HG03060 (cell line): ENCODE measurements around the gene OPN3.
A peak's percentile ranks its signal among the peaks of the same experiment; 100 is the strongest.

Experiments
- ATAC-seq: cut with Tn5 transposase; IDR thresholded peaks from one replicate; pipeline ENCODE4 v1.9.1; 2021; ENCODE audit warnings: low read depth, moderate number of reproducible peaks; ENCODE audit not compliant: unreplicated experiment

The OPN3 gene

GRCh38 chr1:241592273-241592958 is 47.8 kb downstream of the OPN3 start:
- ATAC-seq = peak; percentile 48

GRCh38 chr1:241591736-241592135 is 48.4 kb downstream of the OPN3 start:
- no peak for ATAC-seq

- ATAC-seq = no peak
Measured at GRCh38 chr1:241591317-241591716, 48.9 kb downstream of the OPN3 start.

DNA sequence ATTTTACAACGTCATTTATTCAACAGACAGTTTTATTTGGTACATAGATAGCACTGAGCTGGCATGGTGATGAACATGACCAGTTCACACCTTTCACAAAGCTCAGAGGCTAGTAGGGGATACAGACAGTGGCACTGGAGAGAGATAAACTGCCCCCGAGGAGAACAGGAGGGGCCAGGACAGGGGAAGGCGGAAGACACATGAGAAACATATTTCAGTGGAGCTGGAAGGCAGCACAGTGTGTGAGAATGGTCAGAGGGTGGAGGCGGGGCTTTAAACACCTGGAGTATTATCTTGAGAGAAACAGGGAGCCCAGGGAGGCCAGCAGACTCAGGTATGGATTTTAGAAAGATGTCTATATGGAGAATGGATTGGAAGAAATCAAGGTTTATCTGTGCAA is 49.5 kb downstream of the OPN3 start:
- ATAC-seq = no peak

- ATAC-seq = no peak
Measured at GRCh38 chr1:241589521-241589920, 50.6 kb downstream of the OPN3 start.

- ATAC-seq = no peak
Measured at GRCh38 chr1:241586905-241587512, 53.2 kb downstream of the OPN3 start.

DNA sequence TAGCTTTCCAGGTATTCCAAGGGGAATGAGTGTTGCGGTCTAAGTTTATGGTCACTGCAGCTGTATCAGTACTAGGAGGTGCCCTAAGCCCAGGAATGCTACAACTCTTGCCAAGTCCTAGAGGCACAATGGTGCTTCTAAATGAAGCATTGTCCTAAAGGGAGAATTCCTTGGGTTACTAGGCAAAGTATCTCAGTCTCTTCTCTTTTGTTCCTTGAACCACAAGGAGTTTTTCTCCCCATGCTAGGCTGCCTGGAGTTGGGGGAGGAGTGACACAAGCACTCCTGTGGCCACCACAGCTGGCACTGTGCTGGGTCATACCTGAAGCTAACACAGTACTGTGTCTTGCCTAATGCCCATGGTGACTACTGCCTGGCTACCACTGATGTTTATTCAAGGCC is 57.2 kb downstream of the OPN3 start:
- no peak for ATAC-seq

DNA sequence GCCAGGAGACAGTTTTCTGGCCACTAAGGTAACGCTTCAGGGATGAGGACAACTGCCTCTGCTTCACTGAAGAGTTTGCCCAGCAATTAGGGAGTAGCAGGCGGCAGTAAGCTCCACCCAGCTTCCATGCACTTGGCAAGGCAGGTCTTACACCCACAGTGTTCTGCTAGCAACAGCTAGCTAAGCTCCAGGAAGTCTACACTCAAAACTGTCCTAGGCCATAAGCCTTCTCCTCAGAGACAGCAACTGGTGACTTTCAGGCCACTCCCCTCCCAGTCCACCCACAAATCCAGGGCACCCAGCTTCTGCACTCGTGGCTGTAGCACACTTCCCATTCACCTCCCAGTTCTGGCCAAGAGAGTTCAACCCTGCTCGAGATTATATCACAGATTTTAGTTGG is 60.7 kb downstream of the OPN3 start:
- no peak for ATAC-seq

DNA sequence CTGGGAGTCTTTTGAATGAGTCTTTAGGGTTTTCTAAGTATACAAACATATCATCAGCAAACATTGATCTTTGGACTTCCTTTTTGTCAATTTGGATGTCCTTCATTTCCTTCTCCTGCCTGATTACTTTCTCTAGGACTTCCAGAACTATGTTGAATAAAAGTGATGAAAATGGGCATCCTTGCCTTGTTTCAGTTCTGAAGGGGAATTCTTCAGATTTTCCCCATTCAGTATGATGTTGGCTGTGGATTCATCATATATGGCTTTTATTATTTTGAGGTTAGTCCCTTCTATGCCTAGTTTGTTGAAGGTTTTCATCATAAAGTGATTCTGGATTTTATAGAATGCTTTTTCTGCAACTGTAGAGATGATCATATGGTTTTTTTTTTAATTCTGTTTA is 66.0 kb downstream of the OPN3 start:
- ATAC-seq = no peak

GRCh38 chr1:241569848-241570247 is 70.3 kb downstream of the OPN3 start:
- no peak for ATAC-seq

DNA sequence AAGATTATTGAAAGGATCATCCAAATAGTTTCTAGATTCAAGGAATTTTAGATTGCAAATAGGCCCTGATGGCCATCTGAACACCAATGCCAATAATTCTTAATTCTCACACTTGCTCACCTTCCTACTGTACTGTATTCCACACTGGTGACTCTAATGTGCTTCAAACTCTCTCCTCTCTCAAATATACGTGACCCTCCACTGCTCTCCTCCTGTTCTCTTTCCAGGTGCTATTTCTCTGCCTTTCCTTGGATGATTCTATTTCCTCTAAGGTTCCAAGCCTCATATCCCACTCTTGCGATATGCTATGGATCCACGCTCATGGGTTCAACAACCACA is 79.4 kb downstream of the OPN3 start:
- no peak for ATAC-seq

DNA sequence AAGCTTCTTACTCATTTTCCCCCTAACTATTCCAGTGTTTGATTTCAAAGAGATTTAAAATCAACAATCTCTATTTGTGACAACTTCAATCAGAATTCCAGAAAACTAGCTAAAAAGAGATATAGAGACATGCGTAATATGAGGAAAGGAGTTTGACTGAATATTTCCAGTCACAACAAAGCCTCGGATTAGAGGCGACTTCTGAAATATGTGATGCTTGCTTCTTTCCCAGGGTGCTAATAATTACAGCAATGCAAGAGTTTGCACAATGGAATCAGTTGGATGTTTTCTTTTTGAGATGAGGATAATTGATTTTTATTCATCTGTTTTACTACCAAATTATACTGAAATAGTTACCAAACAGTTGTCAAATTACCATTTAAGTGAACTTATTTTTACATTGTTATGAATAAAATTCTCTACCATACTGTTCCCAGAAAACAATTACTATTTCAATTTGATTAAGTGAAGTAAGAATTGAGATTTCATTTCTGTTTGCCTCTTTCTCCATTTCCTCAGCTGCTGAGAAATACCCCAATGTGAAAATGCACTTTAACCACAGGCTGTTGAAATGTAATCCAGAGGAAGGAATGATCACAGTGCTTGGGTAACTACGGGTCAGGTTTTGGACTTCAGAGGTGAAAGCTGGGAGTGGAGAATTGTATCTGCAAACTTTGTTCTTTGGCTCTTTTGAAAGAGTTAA is 79.9 kb downstream of the OPN3 start:
- no peak for ATAC-seq

DNA sequence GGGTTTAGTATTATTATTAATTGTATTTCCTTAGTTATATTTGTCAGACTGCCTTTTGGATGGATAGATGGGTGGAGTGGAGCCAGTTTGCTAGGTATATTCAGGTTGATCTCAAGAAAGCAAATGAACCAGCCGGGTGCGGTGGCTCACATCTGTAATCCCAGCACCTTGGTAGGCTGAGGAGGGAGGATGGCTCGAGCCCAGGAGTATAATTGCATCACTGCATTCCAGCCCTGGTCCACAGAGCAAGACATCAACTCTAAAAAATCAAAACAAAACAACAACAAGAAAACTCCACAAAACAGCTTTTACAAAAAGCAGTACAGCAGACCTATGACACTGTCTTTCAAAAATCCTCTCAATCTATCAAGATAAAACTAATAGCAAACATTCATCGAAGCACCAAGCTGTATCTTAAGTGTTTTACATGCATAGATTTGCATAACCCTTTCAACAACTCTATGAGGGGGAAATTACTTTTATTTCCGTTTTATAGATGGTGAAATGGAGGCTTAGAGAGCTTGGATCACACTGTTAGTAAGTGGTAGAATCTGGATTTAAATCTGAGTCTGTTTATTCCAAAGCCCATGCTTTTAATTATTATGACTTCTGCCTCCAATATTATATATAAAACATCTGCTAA is 82.5 kb downstream of the OPN3 start:
- ATAC-seq = no peak

DNA sequence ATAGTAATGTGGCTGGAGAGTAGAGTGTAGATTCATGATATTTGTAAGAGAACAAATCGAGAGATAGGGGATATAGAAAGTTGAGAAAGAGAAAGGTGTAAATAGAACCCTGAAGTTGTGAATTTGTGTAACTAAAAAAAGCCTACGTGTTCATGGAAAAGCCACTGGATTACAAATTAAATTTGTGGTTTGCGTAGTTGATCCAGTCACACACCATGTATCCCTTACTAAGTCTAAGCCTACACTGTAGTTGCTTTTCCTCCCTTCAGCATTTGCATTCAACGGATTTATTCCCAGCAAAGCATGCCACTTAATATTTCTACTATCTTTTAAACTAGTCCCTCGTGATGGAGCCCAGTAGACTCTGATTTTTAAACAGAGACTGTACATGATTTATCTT is 83.1 kb downstream of the OPN3 start:
- no peak for ATAC-seq

- no peak for ATAC-seq
Measured at GRCh38 chr1:241555526-241555925, 84.6 kb downstream of the OPN3 start.

DNA sequence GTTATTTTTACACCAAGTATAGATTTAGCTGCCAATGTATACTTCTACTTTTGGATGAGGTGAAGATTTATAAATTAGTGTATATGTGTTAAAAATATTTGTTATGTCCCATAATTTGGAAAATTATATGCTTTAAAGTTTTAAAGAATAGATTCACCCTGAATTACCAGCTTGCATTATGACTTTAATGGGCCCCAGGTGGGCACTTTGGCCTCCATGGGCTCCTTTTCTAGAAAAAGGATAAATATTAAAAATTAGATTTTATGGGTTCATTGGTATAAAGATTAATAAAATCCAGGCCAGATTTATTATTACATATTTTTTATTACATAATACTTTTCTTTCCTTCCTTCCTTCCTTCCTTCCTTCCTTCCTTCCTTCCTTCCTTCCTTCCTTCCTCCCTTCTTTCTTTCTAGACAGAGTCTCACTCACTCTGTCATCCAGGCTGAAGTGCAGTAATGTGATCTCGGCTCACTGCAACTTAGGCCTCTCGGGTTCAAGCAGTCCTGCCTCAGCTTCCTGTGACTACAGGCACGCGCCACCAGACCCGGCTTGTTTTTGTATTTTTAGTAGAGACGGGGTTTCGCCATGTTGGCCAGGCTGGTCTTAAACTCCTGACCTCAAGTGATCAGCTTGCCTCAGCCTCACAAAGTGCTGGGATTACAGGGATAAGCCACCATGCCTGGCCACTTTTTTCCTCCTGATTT is 86.1 kb downstream of the OPN3 start:
- ATAC-seq = no peak

GRCh38 chr1:241551759-241552638 is 88.2 kb downstream of the OPN3 start:
- ATAC-seq = peak; percentile 53

DNA sequence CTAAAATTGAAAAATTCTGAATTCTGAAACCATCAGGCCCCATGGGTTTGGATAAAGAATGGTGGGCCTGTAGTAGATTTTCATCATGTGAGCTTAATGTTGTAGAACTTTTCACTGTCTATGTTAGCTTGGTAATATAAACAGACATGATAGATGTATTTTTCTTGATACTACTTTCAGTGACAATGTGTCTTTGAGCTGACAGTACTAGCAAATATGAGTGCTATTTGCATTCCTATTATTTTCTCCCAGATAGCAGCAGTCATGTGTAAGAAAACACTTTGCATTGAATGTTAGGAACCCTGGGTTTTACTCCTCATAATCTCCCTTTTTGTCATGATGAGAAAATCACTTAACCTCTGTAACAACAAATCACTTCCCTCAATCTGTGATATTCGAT is 89.9 kb downstream of the OPN3 start:
- no peak for ATAC-seq

DNA sequence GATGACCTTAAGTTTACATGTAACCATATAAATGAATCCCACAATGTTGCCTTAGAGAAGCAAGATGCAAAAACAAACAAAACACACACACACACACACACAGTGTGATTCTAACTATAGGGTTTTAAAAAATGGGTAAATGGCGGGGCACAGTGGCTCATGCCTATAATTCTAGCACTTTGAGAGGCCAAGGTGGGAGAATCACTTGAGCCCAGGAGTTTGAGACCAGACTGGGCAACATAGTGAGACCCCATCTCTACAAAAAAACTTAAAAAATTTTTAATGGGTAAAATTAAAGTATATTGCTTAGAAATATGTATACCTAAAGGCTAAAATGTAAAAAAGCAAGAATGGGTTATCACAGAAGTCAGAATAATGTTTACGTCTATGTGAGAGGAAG is 92.2 kb downstream of the OPN3 start:
- no peak for ATAC-seq
